ENCODE measurements around the gene SPATA6L.
"Not testable (repeated sequence)": the region's sequence is repeated elsewhere in the genome, so short reads cannot be mapped to it uniquely, and the experiment has no call there.

The SPATA6L gene

DNA sequence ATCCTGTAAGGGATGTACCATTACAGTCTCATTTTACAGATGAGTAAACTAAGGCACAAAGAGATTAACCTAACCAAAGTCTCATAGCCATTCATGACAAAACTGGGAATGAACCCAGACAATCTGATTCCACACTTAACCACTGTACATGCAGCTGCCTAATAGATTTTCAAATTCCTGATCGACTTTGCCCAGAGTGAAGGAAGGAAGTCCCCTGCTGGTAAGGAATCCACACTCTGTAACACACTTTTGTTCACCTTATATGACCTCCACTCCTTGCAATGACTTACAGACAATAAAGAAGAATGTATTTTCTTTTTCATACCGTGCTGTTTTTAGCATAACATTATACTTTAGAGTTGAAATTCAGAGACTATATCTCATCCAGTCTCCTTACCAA is 35.4 kb downstream of the SPATA6L start:
- no peak for DNase-seq (ENCODE audit: low read depth)

DNA sequence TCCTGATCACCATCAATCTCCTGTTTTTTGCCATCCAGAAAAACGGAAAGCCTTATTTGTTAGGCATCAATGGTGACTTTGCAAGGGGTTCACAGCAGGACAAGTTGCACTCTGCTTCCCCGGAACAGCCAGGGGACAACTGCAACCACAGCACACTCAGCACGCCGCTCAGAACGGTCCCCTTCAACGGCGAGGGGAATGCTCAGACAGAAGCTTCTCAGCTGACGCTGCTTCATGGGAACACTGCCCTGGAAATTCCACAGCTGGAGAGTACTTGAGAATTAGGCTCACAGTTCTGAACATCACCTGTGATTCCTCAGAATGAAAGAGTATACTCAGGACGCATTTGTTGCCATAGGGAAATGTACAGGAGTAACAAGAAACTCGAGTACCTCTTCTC is 44.3 kb downstream of the SPATA6L start:
- no peak for DNase-seq (ENCODE audit: low read depth)

DNA sequence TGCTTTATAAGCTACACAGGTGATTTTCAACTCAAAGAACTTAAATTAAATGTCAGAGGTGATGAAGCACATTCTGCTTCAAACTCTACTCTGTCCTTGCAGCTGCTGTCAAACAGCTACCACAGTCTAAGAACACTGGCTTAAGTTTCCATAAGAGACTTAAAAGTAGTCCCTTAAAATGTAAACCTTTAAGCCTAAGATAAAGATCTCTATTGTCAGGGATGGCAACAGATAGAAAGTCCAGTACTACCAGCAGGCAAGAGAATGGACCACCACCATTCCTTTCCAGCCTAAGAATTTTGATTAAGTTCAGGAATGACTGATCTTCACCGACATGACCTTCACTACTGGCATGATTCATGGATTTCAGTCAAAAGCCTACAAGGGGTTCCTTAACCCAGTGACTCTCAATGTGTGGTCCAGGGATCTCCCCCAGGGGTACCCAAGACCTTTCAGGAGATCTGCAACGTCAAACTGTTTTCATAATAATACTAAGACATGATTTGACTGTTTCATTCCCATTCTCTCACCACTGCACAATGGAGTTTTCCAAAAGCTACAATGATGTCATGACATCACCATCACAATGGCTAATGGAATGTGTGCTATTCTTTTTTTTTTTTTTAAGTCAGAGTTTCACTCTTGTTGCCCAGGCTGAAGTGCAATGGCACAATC is 45.3 kb downstream of the SPATA6L start:
- no peak for DNase-seq (ENCODE audit: low read depth)

DNA sequence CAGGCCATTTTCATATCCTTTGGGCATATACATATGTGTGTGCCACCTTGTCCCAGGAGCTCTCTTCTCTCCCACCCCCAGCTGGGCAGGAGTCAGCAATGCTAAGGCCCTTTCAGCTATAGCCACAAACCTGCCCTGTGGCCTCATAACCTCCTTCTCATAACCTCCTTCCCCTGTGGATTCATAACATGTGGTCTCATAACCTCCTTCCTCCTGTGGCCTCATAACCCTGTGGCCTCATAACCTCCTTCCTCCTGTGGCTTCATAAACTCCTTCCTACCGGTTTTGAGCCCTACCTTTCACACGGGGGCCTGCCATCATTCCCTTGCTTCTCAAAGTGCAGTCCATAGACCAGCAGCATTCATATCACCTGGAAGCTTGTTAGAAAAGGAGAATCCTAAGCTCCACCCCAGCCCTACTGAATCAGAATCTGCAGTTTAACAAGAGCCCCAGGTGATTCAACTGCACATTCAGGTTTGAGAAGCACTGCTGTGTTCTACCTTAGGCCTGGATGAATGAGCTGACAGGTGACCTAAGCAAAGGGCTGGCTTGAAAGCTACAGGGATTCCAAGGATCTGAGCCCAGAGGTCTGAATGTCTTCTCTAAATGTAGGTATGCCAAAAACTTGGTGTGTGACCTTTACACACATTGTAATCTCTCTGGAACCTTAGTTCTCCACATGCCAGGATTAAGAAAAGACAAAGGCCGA is 46.1 kb downstream of the SPATA6L start:
- DNase-seq (ENCODE audit: low read depth) = no peak

DNA sequence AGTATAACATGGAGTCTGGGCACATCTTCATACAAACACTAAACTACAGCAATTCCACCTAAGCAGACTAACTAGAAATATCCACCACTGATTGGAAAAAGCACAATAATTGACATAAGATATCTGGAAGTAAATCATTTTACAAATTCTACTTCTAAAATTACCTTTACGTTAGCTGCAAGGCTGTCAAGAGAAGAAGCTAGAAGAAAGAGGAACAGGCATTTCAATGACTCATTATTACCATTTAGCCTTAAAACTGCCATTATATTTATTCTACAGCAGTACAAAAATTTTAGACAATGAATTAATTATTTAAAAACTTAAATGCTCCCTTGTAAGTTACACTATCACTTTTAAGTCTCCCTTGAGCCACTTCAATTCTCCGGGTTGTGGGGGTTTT is 47.6 kb downstream of the SPATA6L start:
- no peak for DNase-seq (ENCODE audit: low read depth)

DNA sequence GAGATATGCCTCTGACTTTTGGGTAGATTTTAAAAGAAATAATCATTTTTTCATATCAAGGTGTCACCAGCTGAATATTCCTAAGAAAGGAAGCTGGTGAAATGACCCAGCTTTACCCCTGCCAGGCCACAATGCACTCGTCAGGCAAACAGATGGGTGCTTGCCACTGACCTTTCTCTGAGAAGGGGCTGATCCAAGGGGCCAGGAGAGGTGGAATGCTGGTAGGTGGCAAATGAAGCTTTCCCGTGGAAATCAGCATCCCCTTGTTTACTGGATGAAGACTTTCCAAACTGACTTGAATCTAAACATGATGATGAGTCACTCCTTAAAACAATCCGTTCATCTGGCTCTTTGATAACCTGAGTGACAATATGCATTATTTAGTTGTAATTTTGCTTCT is 48.5 kb downstream of the SPATA6L start:
- DNase-seq (ENCODE audit: low read depth) = no peak

DNA sequence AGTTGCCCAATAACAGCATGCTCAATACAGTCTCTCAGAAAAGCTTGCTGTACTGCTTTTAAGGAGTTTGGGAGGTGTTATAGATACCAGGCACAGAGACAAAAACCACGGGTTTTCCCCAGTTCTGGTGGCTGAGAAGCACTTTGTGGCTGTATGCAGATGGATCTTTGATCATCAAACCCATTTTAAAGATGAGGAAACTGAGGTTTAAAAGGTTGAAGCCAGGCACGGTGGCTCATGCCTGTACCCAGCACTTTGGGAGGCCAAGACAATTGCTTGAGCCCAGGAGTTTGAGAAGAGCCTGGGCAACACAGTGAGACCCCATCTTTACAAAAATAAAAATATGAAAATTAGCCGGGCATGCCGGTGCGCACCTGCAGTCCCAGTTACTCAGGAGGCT is 50.5 kb downstream of the SPATA6L start:
- DNase-seq (ENCODE audit: low read depth) = no peak

DNA sequence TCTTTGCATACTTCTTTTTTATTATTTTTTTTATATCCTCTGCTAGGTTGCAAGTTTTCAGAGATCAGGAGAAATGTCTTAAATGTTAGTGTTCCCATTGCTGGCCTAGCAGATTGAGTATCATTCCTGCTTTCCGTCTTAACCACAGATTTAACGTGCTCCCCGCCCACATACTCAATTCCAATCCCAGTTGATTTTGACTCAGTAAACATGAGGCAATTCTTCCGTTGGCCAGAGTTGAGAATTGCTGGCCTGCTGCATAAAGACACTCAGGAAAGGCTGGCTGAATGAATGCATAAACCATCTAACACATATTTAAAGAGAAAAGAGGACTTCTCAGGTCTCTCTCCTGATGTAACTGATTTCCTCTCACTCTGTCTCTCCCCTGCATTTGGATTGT is 51.0 kb downstream of the SPATA6L start:
- DNase-seq (ENCODE audit: low read depth) = no peak

DNA sequence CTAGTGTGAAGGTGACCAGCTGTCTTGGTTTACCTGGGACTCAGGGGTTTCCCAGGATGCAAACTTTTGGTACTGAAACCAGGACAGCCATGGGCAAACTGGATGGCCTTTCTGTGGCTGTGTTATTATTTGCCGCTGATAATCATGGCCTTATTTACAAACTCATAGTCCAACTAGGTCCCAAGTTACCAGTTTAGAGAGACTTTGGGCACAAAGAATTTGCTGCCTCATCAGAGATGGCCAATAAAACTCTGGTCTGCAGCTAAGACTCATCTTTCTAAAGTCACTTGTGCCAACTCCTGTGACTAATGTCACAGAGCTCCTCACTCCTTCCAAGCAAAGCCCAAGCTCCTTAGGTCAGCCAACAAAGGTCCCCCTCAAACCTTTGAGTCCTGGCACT is 51.7 kb downstream of the SPATA6L start:
- DNase-seq (ENCODE audit: low read depth) = no peak

DNA sequence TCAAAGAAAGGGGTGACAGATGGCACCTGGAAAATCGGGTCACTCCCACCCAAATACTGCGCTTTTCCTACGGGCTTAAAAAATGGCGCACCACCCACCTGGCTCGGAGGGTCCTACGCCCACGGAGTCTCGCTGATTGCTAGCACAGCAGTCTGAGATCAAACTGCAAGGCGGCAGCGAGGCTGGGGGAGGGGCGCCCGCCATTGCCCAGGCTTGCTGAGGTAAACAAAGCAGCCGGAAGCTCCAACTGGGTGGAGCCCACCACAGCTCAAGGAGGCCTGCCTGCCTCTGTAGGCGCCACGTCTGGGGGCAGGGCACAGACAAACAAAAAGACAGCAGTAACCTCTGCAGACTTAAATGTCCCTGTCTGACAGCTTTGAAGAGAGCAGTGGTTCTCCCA is 60.2 kb downstream of the SPATA6L start:
- DNase-seq (ENCODE audit: low read depth) = not testable (repeated sequence)

DNA sequence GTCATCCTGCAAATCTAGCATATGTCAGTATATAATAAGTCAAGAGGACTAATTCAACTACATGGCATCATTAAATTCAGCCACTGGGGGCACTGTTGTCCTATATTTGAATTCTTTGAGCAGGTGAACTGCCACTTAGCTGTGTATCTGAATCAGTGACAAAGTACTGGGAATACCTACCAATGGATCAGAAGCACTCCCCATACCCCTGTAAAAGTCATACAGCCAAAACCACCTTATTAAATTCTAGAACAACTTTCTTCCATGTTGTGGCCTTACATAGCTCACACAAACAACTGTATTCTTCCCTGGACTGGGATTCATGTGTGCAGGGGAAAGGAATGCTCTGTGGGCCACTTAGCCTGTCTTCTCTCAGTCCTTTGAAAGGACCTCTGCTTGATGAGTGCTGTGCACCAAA is 61.6 kb downstream of the SPATA6L start:
- peak; percentile 52 for DNase-seq (ENCODE audit: low read depth)

DNA sequence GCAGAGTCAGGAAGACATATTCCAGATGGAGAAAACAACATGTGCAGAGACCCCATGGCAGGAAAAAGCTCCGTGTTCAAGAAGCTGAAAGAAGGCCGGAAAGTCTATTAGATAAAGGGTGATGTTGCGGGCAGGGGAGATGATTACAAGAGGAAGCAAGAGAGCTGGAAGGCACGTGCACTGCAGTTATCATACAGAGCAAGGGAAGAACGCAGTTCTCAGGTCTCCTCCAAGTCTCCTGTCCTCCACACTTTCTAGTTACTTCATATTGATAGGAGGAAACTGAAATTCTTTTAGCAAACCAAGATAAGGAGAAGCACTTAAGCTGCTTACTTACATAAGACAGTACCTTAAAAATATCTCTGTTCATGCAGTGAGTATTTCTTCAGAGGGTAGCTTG is 62.5 kb downstream of the SPATA6L start:
- DNase-seq (ENCODE audit: low read depth) = no peak

DNA sequence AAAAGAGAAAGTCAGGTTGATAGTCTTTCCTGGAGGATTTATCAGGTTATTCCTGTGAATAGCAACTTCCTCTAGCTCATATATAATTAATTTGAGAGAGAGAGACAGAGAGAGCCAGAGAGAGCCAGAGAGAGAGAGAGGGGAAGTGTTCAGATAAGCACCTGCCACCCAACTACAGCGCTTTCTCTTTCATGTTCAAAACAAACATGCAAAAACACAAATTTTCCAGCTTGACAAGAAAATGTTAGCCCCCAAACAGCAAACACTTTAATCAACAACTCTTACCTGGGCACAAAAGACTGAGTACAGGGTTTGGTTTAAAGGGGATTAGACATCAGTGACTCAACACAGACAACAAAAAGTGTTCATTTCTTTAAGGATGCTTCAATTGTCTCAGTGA is 65.9 kb downstream of the SPATA6L start:
- DNase-seq (ENCODE audit: low read depth) = no peak

DNA sequence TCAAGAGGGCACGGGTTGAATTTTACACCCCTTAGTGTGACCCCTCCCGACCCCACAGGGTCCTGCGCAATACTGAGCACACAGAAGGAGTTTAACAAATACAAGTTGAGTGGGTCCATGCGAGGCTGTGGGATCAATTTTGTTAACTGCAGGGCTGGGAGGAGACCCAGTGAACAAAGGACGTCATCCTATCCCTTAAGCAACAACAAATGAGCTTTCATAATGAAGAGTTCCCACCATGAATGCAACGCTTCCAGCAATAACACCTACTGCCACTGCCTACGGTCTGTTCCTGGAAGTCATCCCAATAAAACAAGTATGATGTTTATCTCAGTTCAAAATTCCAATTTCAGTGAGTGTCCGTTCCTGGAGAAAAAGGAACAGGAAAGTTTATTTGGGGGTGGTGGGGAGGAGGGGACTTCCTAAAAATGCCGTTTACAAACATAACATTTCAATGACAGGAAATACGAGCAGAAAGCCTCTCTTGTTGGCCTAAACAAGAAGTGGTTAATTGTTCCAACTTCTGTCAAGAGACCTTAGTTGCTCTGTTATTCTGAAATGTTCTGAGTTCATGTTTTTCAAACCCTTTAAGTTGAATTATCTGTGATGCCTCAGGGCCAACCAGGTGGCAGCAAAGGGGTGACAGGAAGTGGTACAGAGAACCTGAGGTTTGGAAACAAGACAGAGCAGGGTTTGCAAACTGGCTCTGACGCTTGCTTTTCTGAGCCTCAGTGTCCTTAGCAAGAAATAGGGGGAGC is 69.9 kb downstream of the SPATA6L start:
- peak; percentile 33 for DNase-seq (ENCODE audit: low read depth)

DNA sequence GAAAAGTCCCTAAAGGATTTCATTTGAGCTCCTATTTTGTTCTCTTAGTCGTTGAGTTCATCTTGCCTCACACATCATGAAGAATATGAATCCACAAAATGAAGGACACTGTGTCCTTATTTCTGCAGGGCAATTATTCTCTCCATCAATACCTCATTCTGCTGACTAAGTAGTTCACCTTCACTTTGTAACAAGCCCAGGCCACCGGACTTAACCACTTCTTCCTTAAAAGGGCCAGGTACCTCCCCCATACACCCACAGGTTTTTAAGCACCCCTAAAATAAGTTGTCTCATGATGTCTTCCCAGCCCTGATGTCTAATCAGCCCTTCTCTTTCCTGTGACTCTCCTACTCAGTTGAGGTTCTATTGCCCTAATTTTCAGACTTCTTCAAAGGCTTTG is 71.3 kb downstream of the SPATA6L start:
- no peak for DNase-seq (ENCODE audit: low read depth)

DNA sequence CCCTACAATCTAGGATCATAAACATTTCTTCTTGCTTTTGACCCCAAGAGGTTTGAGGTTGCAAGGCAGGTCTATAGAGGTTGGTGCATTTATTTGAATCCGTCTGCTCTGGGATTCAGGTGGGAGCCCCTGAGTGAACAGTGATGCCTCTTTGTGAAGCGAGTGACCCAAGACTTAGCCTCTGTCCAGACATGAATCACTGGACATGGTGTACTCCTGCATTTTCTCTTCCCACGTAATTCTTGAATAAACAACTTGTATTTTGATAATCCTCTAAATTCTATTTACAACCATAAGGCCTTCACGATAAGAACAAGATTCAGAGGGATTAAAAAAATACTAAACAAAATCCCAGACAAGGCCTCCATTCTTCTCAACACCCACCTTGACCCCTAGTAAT is 71.7 kb downstream of the SPATA6L start:
- no peak for DNase-seq (ENCODE audit: low read depth)

DNA sequence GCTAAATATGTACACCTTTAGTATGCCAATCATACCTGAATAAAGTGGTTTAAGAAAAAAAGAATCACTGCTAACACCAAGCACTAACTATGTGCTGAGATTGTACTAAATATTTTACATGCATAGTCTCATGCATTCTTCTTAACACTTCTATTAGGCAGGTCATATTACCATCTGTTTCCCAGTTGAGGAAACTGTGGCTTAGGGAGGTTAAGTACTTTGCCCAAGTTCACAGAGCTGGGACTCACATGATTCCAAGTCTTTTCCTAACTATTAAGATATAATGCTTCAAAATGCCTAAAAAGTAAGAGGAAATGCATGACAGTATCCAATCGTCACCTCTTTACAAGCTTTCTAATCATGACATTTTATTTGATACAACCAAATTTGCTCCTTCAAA is 73.4 kb downstream of the SPATA6L start:
- no peak for DNase-seq (ENCODE audit: low read depth)

DNA sequence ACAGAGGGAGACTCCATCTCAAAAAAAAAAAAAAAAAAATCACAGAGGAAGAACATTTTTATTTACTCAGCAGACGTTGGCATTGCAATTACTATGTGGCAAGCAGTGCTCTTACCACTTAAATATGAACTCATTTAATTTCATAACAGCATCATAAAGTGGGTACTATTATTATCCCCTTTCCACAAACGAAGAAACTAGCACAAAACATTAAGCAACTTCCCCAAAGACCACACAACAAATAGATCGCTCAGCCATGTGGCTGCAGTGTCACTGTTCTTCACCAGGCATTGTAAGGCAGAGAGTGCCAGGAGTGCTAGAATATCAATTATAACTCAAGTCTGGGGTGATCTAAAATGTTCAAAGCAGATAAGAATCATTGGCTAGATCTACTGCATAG is 74.0 kb downstream of the SPATA6L start:
- no peak for DNase-seq (ENCODE audit: low read depth)

DNA sequence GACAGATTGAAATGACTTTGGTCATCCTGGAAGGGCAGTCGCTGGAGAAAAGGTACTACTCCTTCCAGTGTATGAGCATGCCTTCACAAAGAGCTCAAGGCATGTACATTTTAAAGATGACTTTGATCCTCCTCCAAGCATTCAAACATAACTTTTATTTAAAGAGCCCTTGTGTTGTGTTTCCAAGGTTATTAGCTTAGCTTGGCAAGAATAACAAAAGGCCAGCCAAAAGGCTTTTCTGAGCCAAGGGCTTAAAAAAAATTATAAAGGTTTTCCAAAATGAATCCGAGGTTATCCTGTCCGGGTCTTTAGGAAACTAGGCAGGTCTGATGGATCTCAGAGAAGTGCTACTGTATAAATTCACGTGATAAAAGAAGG is 75.2 kb downstream of the SPATA6L start:
- DNase-seq (ENCODE audit: low read depth) = no peak

DNA sequence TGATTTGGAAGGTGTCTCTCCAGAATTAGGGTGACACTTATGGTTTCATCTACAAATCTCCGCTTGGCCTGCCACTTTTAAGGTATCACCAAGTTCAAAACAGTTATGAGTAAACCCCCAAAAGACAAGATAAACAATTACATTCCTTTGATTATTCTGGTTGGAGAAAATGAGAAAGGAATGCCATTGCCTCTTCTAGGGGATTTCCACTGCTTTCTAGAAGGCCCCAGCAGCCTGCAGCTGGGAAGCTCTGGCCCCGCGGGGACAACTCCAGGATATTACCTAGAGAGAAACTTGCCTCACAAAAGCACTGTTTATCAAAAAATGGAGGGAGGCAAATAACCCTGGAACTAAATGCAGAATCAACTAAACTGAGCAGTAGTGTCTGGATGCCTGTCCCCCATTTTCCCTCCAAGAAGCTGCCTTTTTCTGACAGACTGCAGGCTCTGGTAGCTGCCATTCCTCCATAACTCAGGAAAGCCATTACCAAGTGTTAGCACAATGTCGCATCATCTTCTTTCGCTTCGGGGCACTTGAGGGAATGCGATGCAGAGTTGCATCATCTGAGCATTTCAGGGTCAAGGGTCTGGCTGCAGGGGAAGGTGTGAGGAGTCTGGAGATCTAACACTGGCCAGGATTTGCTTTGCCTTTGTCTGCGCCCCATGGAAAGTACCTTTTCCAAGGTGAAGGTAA is 75.7 kb downstream of the SPATA6L start:
- no peak for DNase-seq (ENCODE audit: low read depth)

DNA sequence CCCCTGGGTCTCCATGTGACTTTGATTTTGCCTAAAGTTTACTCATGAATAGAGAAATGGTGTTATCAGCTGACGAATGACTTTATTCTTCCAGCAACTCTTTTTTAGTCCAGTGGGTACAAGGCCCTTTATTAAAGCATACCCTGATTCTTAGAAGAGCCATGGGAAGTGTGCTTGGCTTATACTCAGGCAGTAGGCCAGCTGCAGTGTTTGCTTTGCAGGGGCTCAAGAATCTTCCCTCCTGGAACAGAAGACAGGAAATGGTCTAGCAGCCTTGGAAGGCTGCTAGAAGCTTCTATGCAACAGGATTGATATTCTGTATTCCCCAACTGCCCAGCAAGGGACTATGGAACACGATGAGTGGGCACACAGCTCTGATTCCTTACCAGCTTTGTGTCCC is 77.6 kb downstream of the SPATA6L start:
- DNase-seq (ENCODE audit: low read depth) = no peak

DNA sequence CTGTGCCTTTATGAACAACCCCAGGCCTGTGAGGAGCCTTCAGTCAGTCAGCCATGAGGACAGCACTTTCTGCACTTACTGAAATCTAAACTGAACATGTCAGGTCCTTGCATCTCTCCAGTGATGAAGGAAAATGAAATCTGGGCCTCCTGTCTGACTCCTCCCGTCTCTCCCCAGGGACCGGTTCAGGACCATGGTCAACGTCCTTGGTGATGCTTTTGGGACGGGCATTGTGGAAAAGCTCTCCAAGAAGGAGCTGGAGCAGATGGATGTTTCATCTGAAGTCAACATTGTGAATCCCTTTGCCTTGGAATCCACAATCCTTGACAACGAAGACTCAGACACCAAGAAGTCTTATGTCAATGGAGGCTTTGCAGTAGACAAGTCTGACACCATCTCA is 81.1 kb downstream of the SPATA6L start:
- DNase-seq (ENCODE audit: low read depth) = no peak

DNA sequence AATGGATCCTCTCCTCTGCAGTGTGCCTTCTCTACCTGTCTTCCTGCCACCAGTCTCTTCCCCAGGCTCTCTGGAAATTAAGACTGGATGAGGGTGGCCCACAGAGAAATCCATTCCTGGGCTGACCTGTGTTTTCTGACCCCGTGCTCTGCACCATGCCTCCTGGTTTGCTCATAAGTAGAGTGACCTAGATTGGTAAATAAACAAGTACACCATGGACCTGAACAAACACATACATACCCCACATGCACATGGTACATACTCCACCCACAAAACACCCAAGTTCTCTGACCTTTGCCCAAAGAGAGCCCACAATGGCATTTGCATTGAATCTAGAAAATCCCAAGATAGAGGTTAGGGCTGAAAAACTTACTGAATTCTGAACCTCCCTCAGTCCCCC is 81.6 kb downstream of the SPATA6L start:
- DNase-seq (ENCODE audit: low read depth) = no peak
